Sciatic nerve (tissue), 2 donors: ENCODE data around the gene LRRC30. TPM values are rescaled to one million over a fixed set of nuclear protein-coding genes. Genes with fewer than 3 reads are reported as not detected.
A peak's percentile ranks its signal among the peaks of the same experiment; 100 is the strongest.

Experiments
- ATAC-seq: fragments of 200-7000 bp; cut with Tn5 transposase; one replicate; pipeline ENCODE4 v1.9.1; 2020; ENCODE audit warnings: mild to moderate bottlenecking, moderate library complexity
- DNase-seq: peaks from one replicate; pipeline ENCODE4 v3.0.0-alpha.2; 2020; ENCODE audit warnings: low spot score
- intact Hi-C: fragments of 100-400 bp; cut with DNase I; formaldehyde crosslinking; loops from one replicate; pipeline ENCODE4 v1.14.2; 2022
- total RNA-seq: library from RNA; stranded (reverse); fragmentation: NEBNext Ultra II Directional; extraction: Animal tissue kit (Norgen Biotek cat#: 25700); gene quantifications from one replicate; pipeline ENCODE4 v1.2.1, GENCODE V29; 2021
- donor health status: DM: no; HTN: no; CAD: no.
- donor health status: DM: no; HTN: no; CAD: no.

The LRRC30 gene
- total RNA-seq, 1 donor from 2014 or later = not detected

DNA sequence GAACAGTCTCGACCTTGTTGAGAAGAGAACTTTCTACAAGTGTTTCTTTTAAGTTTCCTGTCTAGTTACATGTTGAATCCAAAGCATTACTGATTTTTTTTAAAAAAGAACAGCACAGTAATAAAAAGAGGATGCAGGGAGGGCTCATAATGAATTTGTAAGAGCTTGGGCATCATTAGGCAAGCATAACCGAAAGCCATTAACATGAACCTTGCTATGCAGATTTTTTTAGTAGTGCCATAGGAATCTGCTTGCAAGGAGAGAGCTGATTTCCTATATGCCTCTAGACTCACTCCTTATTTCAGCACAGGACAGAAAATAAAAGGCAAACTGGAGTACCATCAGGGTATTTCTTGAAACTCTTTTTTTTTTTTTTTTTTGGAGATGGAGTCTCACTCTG, 5.2 kb downstream of the LRRC30 start:
- intact Hi-C loops = no loop called here
- DNase-seq (no peak), ATAC-seq (no peak)

DNA sequence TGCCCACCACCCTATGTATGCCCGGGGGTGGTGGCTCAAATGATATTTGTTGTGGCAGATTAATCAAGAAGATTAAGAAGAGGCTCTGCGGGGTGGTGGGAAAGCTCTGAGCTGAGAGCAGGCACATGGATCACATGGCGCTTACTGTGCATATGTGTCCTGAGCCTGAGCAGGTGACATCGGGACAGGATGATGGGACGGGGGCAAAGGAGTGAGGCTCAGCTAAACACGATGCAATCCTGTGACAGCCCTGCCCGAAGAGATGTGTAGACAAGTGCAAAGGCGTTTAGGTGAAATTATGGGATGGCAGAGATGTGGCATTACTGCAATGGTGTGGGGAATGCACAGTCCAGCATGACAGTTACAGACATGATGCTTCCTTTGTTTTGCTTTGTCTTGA, 6.0 kb downstream of the LRRC30 start:
- no peak for ATAC-seq
- DNase-seq = no peak
- intact Hi-C loops = no loop called here

DNA sequence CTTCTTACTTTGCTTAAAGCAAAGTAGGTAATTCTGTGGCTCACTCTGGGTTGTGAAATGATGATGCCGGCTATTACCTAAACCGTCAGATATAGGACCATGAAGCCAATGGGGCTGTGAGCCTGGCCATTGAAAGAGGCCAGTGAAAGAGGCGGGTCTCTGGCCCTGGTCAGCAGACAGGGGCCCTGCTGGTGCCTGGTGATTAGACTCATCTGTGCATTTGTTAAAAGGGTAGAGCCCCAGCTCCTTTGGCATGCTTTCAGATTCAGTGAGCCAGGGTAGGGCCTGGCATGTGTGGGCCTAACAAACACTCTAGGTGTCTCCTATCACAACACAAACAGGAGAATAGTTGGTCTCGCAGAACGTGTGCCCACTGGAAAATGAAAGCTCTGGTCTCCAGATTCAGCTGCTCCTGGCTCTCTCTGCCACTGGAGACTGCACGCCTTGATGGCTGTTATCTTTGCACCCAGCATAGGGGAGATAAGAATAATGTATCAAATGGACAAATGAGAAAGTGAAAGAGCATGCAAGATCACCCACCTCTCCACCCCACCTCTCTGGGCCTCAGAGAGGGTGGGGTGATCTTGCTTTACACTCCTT, 6.9 kb downstream of the LRRC30 start:
- DNase-seq (no peak), ATAC-seq (no peak)
- intact Hi-C loops = no loop called here

DNA sequence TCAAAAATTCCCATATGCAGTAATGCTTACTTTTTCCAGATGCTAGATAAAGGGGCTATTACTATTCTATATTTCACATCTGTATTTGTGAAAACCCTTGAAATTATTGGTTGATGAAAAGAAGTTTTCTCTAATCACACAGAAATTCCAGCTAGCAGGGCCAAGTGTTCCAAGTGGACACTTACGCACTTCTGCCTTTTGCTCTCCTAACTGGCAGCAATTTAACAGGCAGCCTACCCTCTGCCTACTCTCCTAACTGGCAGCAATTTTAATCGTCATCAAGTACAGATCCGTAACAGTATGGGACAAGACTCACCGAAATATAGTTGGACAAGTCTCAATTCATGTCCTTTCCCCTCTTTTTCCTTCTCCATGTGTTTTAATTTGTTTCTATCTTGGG, 12.0 kb downstream of the LRRC30 start:
- ATAC-seq = no peak
- intact Hi-C loops = no loop called here
- no peak for DNase-seq

DNA sequence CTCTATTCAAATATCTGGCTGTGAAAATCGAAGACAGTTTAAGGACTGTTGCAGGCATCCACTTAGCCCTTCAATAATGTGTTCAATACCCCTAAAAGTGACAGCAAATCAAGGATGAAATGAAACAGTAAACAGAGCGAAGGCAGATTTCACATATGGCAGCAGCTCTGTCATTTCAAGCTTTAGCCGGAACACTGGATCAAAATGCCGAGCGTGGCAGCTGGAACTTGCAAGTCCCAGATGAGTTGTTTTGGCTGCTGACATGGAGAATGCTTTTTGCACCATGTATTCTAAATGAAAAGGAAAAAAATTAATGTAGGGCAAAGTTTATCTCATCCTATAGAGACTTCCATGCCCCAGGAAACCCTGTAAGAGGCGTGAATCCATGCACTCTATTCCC, 18.0 kb downstream of the LRRC30 start:
- intact Hi-C loops = no loop called here
- DNase-seq (no peak), ATAC-seq (no peak)

DNA sequence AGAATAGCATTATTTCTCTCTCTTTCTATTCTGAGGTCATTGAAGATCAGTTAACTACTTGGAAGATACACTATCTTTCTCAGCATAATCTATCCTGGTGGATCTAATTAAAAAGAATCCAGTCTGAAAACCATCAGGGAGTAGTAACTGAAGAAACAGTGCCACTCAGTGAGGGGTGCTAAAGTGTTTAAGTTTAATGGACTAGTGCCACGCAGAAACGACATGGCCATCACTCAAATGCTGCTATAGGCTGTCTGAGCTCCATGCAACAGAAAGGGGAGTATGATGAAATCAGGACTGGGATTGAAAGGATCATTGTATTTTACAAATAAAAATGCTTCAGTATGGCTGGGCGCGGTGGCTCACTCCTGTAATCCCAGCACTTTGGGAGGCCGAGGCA, 23.3 kb downstream of the LRRC30 start:
- DNase-seq = no peak
- ATAC-seq = no peak
- intact Hi-C loops = no loop called here

DNA sequence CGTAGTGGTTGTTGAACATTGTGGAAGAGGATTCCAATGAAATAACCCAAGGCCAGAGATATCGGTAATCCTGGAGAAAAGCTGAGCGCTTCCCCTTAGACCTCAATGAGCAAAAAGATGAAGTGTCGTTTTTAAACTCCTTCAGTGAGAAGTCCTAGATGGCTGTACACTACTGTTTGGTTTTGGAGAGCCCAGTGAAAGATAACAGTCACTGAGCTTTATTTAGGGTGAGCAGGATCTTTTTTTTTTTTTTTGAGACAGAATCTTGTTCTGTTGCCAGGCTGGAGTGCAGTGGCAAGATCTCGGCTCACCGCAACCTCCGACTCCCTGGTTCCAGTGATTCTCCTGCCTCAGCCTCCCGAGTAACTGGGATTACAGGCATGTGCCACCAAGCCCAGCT, 24.2 kb downstream of the LRRC30 start:
- no peak for ATAC-seq
- intact Hi-C loops = no loop called here
- DNase-seq = no peak

DNA sequence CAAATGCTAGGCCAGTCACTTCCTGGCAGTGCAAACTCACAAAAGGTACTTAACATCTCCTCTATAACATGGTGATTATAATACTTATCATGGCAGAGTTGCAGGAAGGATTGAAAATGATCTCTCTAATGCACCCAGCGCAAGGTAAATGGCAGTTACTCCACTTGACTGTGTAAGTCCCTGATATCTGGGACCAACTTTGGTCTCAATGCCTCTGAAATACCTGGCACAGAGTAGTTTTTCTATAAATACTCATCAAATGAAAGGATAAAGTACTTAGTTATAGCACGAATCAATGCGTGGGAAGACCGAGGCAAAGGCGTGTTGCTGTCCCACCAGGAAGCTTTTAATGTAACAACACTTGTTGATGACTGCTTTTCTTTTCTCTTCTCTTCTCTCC, 24.8 kb downstream of the LRRC30 start:
- no peak for DNase-seq
- intact Hi-C loops = no loop called here
- ATAC-seq = no peak

DNA sequence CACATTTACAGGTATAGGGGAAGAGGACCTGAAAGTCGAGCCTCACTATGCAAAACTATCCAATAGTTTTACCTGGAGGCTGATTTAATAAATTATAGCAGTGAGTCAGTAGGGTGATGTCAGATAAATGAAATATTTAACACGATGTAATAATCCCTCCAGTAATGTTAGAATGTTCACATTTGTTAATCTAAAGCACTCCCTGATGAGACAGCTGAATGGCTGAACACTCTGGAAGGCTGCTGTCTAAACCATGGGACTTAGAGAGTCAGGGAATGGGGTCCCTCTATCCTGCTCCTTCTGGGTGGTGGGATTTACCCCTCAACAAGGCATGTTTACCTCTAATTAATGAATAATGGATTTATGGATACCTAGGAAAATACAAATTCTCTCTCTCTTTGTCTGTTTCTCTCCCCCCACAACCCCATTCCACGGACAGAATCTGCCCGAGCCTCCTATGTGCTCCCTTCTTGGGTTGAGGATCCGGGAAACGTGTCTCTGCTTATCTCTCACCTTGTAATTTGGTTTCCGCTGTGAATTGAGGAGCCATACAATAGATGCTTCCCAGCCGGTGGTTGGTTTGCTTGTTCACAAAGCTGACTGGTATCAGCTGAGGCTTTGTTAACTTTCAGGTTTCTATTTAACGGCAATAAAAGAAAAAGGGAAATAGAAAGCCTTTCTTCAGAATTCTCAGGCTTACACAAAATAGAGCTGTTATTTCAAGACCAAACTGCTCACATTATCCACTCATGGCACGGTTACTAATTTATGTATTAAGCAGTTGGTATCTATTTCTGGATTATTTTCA, 25.9 kb downstream of the LRRC30 start:
- DNase-seq (no peak), ATAC-seq (no peak)
- intact Hi-C loops = no loop called here

DNA sequence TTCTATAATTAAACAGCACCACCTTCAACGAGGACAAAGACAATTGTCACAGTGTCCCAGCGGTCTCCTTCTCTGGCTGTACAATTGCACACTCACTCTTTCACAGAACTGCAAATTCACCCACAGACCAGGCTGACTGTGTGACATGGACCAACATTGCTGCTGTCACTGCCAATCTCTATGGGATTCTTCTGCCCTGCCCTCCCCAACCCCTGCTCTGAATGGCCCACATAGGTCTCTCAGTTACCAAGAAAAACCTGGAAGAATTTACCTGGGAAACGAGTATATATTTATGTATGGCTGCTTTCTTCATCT, 26.5 kb downstream of the LRRC30 start:
- no peak for ATAC-seq
- no peak for DNase-seq
- intact Hi-C loops = no loop called here

DNA sequence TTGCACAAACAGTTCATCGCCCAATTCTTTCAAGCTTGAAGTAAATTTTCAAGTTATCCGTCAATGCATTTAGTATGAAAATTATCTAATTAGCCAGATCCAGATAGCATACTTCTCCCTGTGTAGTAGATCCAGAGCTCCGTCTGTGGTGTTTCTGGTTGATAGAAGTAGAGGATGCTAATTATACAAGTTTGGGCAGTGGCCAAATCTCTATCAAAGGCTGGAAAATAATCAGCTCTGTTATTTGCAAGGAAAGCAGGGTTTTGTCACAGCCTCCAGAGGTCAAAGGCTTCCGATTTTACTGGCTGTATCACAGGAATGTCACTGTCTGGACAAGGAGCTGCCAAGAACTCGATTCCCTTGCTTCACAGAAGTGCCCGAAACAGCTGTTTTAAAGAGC, 28.6 kb downstream of the LRRC30 start:
- DNase-seq (no peak), ATAC-seq (peak; percentile 26)
- intact Hi-C loops = no loop called here

DNA sequence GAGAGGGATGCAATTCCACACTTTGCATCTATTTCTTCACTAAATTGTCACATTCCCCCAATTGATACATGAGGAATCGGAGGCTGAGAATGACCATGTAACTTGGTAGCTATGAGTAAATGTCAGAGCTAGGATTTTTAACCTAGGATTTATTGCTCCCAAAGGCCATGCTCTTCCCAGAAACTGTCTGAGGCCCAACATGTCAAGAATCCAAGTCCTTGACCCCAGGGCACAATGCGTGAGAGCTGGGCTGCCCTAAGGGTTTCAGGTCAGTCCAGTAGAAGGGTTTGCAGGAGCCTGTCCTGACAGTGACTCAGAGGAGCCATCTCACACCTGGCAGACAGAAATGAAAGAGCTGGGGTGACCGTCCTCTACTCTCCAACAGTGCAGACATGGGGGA, 30.3 kb downstream of the LRRC30 start:
- DNase-seq = no peak
- ATAC-seq = no peak
- intact Hi-C loops = no loop called here

DNA sequence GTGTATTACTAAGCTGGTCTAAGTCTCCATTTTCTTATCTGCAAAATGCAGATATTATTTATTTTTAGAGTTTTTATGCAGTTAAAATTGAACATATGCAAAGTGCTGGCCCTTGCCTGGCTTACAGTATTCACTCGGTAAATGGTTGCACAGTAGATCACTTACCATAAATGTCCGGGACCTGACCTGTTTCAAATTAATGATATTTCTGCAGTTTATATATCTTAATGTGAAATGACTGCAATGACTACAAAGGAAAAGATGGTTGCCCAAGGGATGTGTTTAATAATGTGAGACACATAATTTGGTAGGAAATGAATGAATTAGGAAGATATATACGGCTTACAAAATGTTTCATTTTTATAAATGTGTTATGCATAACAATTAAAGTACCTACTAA, 37.1 kb downstream of the LRRC30 start:
- intact Hi-C loops = no loop called here
- no peak for DNase-seq
- no peak for ATAC-seq

DNA sequence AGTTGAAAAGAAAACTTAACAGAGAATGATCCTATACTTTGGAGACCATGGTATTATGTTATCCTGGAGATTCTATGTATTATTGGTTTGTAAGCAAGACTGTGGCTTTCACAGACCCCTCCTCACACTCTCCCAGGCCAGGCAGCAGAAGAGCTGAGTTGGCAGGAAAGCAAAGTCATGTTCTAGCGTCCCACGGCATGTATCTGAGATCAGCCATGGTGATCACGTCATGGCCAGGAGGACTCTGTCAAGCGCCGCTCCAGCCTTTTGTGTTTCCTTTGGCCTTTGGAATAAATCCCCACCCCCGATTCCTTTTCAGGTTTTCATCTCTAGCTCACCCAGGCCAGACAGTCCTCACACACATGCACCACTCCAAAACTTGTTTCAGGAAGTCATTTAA, 39.1 kb downstream of the LRRC30 start:
- DNase-seq (no peak), ATAC-seq (no peak)
- intact Hi-C loops = no loop called here

DNA sequence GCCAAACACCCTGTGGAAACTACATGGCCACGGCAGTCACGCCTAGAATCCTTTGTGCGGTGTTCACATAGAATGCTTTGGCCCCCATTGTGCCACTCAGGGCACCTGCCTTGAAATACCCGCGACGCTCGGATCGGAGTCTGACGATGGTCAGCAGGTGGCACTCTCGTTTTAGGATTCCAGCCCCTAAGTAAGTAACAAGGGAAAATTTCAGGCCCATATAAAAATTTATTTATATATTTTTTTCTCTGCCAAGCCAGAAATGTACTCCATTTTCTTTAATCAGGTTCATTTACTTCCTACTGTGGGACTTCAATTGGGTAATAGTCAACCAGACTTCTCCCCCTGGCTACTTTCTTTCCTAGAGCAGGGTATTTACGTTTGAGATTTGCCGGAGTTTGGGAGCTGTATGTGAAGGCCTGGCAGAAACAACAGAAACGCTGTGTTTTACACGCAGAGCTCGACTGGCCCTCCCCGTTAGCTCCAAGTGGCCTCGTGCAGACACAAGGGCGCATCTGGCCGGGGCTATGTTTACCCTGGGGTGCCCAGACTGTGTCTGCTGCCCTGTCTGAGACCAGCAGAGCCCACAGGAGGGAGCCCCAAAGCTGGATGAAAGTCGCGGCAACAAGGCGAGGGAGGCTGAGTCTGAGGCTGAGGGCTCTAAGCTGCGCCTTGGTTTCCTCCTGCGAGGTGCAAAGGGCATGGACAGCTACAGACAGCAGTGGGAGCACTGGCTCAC, 41.6 kb downstream of the LRRC30 start:
- peak; percentile 79 for DNase-seq
- intact Hi-C loops = no loop called here
- peak; percentile 82 for ATAC-seq

DNA sequence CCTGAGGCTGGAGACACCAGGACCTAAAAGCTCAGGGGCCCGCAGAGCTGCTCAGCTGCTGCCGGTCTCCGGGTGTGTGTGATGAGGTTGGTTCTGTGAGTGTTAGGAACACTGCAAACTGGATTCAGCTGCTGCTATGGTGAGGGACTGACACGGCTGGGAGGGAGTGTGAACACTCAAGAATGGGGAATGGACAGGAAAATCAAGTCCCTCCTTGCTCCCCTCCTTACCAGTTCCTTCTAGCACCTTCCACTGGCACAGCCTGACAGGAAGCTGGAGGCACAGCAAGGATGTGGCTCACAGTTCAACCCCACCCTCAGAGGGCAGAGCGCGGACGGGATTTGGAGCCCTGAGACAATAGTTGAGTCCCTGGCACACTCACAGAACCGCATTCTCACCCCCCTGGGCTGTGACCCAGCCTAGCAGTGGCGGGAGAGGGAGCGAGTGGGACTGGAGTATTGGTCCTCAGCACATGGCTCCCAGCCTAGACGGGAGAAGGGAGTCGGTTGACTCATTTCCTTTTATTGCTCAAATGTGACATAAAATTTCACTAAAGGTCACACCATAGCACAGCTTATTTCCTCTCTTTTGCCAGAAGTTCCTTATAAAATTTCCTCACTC, 42.5 kb downstream of the LRRC30 start:
- DNase-seq (peak; percentile 67), ATAC-seq (peak; percentile 53)
- intact Hi-C loops = no loop called here

DNA sequence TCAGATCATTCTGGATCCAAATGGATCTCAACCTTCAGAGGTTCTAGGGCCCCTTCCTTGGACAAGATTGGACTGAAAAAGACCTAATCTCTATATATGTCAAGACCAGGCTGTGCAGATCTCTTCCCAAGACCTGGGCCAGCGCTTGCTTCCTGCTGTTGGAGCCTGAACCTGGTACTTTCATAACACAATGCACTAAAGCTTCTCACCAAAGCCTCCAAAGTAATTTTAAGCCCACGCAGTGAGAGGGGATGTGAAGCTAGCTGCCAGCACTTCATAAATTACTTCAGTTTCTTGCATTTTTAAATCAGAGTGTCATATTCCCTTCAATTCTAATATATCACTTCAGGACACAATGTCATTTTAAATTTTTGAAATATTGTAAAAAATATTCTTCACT, 50.7 kb downstream of the LRRC30 start:
- ATAC-seq (no peak), DNase-seq (no peak)
- intact Hi-C loops = no loop called here
